GM23338 (cell line): Measurements from ENCODE around the gene PRIMPOL. TPM values are rescaled to one million over a fixed set of nuclear protein-coding genes. Genes with fewer than 3 reads are reported as not detected.

ENCODE experiments used
- ATAC-seq: fragments of 200-7000 bp; cut with Tn5 transposase; 3 replicates; pipeline ENCODE4 v1.9.1; 2020
- DNase-seq: peaks from one replicate; pipeline ENCODE4 v3.0.0-alpha.2; 2015; ENCODE audit warnings: low spot score
- H2AFZ ChIP-seq: fragments of 200-600 bp; sonication (generic); 2 replicates; pipeline ENCODE4 v1.8.0; 2016; ENCODE audit warnings: antibody characterized with exemption, mild to moderate bottlenecking, moderate library complexity
- H3F3A ChIP-seq: fragments of 200-600 bp; sonication (generic); replicated peaks from 2 replicates; pipeline ENCODE4 v1.8.0; 2017; ENCODE audit warnings: antibody characterized with exemption, mixed run types, low read depth
- H3K27ac ChIP-seq: fragments of 200-600 bp; sonication (generic); 2 replicates; pipeline ENCODE4 v1.6.1; 2016; ENCODE audit warnings: low read depth
- H3K27me3 ChIP-seq: fragments of 200-600 bp; sonication (generic); 2 replicates; pipeline ENCODE4 v1.8.0; 2016; ENCODE audit warnings: mild to moderate bottlenecking, mixed run types, moderate library complexity; ENCODE audit not compliant: insufficient read depth
- H3K36me3 ChIP-seq: fragments of 200-600 bp; sonication (generic); 2 replicates; pipeline ENCODE4 v1.8.0; 2016; ENCODE audit warnings: mild to moderate bottlenecking; ENCODE audit not compliant: insufficient read depth
- H3K4me1 ChIP-seq: fragments of 200-600 bp; sonication (generic); 2 replicates; pipeline ENCODE4 v1.8.0; 2016; ENCODE audit warnings: mild to moderate bottlenecking, moderate library complexity; ENCODE audit not compliant: insufficient read depth
- H3K4me2 ChIP-seq: fragments of 200-600 bp; sonication (generic); 2 replicates; pipeline ENCODE4 v1.7.1; 2017; ENCODE audit warnings: mixed run types
- H3K4me3 ChIP-seq: fragments of 200-600 bp; sonication (generic); 2 replicates; pipeline ENCODE4 v1.6.1; 2016; ENCODE audit warnings: mixed run types
- H3K79me2 ChIP-seq: fragments of 200-600 bp; sonication (generic); replicated peaks from 2 replicates; pipeline ENCODE4 v1.8.0; 2017; ENCODE audit warnings: mild to moderate bottlenecking; ENCODE audit not compliant: insufficient read depth
- H3K9me2 ChIP-seq: fragments of 200-600 bp; sonication (generic); 2 replicates; pipeline ENCODE4 v1.8.0; 2017; ENCODE audit not compliant: insufficient read depth
- H4K20me1 ChIP-seq: fragments of 200-600 bp; sonication (generic); replicated peaks from 2 replicates; pipeline ENCODE4 v1.8.0; 2017; ENCODE audit warnings: mild to moderate bottlenecking; ENCODE audit not compliant: insufficient read depth
- H3K27ac Mint-ChIP-seq: 2 replicates; pipeline ENCODE4 v1.8.0; 2020; ENCODE audit warnings: inconsistent platforms, mild to moderate bottlenecking, moderate library complexity, mixed read lengths
- H3K27me3 Mint-ChIP-seq: 3 replicates; pipeline ENCODE4 v1.8.0; 2022; ENCODE audit warnings: low read depth, mild to moderate bottlenecking, moderate library complexity, mixed read lengths, inconsistent platforms; ENCODE audit not compliant: insufficient read depth, poor library complexity
- H3K36me3 Mint-ChIP-seq: 3 replicates; pipeline ENCODE4 v1.8.0; 2021; ENCODE audit warnings: low read depth, mild to moderate bottlenecking, inconsistent platforms, moderate library complexity, mixed read lengths
- H3K4me1 Mint-ChIP-seq: 3 replicates; pipeline ENCODE4 v1.8.0; 2020; ENCODE audit warnings: mild to moderate bottlenecking, inconsistent platforms, mixed read lengths
- H3K4me3 Mint-ChIP-seq: 3 replicates; pipeline ENCODE4 v1.8.0; 2021; ENCODE audit warnings: moderate library complexity, mild to moderate bottlenecking, inconsistent platforms, mixed read lengths
- H3K9me3 Mint-ChIP-seq: 3 replicates; pipeline ENCODE4 v1.8.0; 2020; ENCODE audit warnings: moderate library complexity, mild to moderate bottlenecking, inconsistent platforms, mixed read lengths
- CREB1 ChIP-seq: fragments of 250-450 bp; sonication (Bioruptor Pico); IDR thresholded peaks from 2 replicates; pipeline ENCODE4 v1.5.0; 2020; ENCODE audit warnings: low read depth, mild to moderate bottlenecking, moderate library complexity
- EZH2 ChIP-seq: fragments of 200-600 bp; sonication (generic); IDR thresholded peaks from one replicate; pipeline ENCODE4 v1.8.0; 2017; ENCODE audit warnings: antibody characterized with exemption, mild to moderate bottlenecking, low read depth; ENCODE audit not compliant: unreplicated experiment
- JUNB ChIP-seq: IDR thresholded peaks from one replicate; pipeline ENCODE4 v1.6.1; 2016; ENCODE audit warnings: antibody characterized with exemption; ENCODE audit not compliant: unreplicated experiment
- REST ChIP-seq: IDR thresholded peaks from one replicate; pipeline ENCODE4 v1.6.1; 2018; ENCODE audit warnings: antibody characterized with exemption; ENCODE audit not compliant: unreplicated experiment
- ZNF114 ChIP-seq: fragments of 250-450 bp; sonication (Bioruptor Pico); IDR thresholded peaks from 2 replicates; pipeline ENCODE4 v1.5.0; 2020; ENCODE audit warnings: mild to moderate bottlenecking, moderate library complexity
- ZNF331 ChIP-seq: fragments of 250-450 bp; sonication (Bioruptor Pico); IDR thresholded peaks from 2 replicates; pipeline ENCODE4 v1.5.0; 2020; ENCODE audit warnings: low read depth, mild to moderate bottlenecking, moderate library complexity
- ZNF462 ChIP-seq: fragments of 250-450 bp; sonication (Bioruptor Pico); IDR thresholded peaks from 2 replicates; pipeline ENCODE4 v1.5.0; 2020; ENCODE audit warnings: mild to moderate bottlenecking, moderate library complexity
- polyA plus RNA-seq: library from polyadenylated mRNA; unstranded; fragments of >200 nt; fragmentation: Nextera tagmentation; extraction: Ambion mirVana; gene quantifications from 2 replicates; pipeline ENCODE4 v1.2.1, GENCODE V29; 2016
- total RNA-seq: library from RNA; depleted of rRNA; stranded (reverse); fragments of >200 nt; shearing (Covaris generic); gene quantifications from 2 replicates; pipeline ENCODE4 v1.2.3, GENCODE V29; 2014
- TF ChIP-seq, protein P1 (sequence below), 2 experiments: fragments of 200-600 bp in 1 of 2; sonication (generic) in 1 of 2; conservative IDR thresholded peaks; 2 replicates each; pipeline versions ENCODE4 v1.5.1 to v1.6.1; 2016 to 2017; ENCODE audit warnings: antibody characterized with exemption in 2 of 2, low read depth in 2 of 2, mild to moderate bottlenecking in 2 of 2, moderate library complexity in 1 of 2

Gene PRIMPOL
- total and polyA plus RNA-seq, 2 experiments from 2014 or later = 3.5 to 9.6 TPM

- TF ChIP-seq ZNF462 (CRISPR knock-in tag) (no peak), EZH2 (no peak), JUNB (no peak), ZNF331 (CRISPR knock-in tag) (no peak), CREB1 (CRISPR knock-in tag) (no peak), ZNF114 (CRISPR knock-in tag) (no peak)
- TF ChIP-seq, protein P1, sequence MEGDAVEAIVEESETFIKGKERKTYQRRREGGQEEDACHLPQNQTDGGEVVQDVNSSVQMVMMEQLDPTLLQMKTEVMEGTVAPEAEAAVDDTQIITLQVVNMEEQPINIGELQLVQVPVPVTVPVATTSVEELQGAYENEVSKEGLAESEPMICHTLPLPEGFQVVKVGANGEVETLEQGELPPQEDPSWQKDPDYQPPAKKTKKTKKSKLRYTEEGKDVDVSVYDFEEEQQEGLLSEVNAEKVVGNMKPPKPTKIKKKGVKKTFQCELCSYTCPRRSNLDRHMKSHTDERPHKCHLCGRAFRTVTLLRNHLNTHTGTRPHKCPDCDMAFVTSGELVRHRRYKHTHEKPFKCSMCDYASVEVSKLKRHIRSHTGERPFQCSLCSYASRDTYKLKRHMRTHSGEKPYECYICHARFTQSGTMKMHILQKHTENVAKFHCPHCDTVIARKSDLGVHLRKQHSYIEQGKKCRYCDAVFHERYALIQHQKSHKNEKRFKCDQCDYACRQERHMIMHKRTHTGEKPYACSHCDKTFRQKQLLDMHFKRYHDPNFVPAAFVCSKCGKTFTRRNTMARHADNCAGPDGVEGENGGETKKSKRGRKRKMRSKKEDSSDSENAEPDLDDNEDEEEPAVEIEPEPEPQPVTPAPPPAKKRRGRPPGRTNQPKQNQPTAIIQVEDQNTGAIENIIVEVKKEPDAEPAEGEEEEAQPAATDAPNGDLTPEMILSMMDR (conservative IDR thresholded peaks at IDR 0.05; ENCODE audit: low read depth in 2 of 2) = no peak
Observed at GRCh38 chr4:184675018-184675417, 25.5 kb downstream of the PRIMPOL start (continued).

GRCh38 chr4:184675821-184676492, 26.4 kb downstream of the PRIMPOL start:
- Mint-ChIP-seq H3K4me3 (no peak overlapping the region), H3K27ac (no peak overlapping the region), H3K27me3 (peaks cover 4% of the 10 kb centered on the region), H3K4me1 (no peaks in the 10 kb centered on the region), H3K9me3 (peaks cover 10% of the 10 kb centered on the region), H3K36me3 (peaks cover 40% of the 10 kb centered on the region)
- Histone ChIP-seq H4K20me1 (no peaks in the 10 kb centered on the region), H3K27ac (no peak overlapping the region), H3K4me2 (no peak overlapping the region), H3F3A (0 out of 2 replicates have a peak, but pooled peaks cover 3% of the 10 kb centered on the region), H3K36me3 (0 out of 2 replicates have a peak, but pooled peaks cover 2% of the 10 kb centered on the region), H3K27me3 (no peaks in the 10 kb centered on the region), H2AFZ (no peak overlapping the region), H3K4me1 (no peaks in the 10 kb centered on the region), H3K9me2 (no peaks in the 10 kb centered on the region), H3K79me2 (no peaks in the 10 kb centered on the region), H3K4me3 (no peak overlapping the region)
- ATAC-seq (no peak), DNase-seq (no peak)
- TF ChIP-seq REST = no peak
